HEK293 (cell line): ENCODE data around the gene PIGR.

ENCODE experiments used
- CTCF ChIA-PET: fragments of 350-600 bp; formaldehyde crosslinking; extraction: SDS; loops from one replicate; lab custom pipeline; 2021; ENCODE audit warnings: antibody characterized with exemption; lab: Yijun Ruan, JAX
- POLR2A ChIA-PET: fragments of 300-600 bp; formaldehyde crosslinking; extraction: SDS; loops from one replicate; lab custom pipeline; 2020; ENCODE audit warnings: antibody characterized with exemption, inconsistent platforms; lab: Yijun Ruan, JAX
- H3K27ac ChIP-seq: fragments of 200-500 bp; sonication (Bioruptor generic); 2 replicates; pipeline ENCODE4 v1.5.1; 2014; ENCODE audit warnings: low read depth, low read length, control low read depth, inconsistent platforms; ENCODE audit errors: extremely low read depth
- H3K36me3 ChIP-seq, 2 experiments: fragments of 200-500 bp in 1 of 2; sonication (Bioruptor generic) in 1 of 2; 1 replicate in 1 of 2; 2 replicates in 1 of 2; pipeline ENCODE4 v1.5.1; 2014 to 2017; ENCODE audit warnings: inconsistent platforms in 2 of 2, low read length in 2 of 2; ENCODE audit not compliant: control insufficient read depth in 2 of 2, insufficient read depth in 1 of 2
- H3K4me1 ChIP-seq: fragments of 200-500 bp; sonication (Bioruptor generic); 2 replicates; pipeline ENCODE4 v1.5.1; 2014; ENCODE audit warnings: mild to moderate bottlenecking, low read length, inconsistent platforms; ENCODE audit not compliant: control insufficient read depth, insufficient read depth
- H3K4me3 ChIP-seq: 2 replicates; pipeline ENCODE4 v1.5.1; 2011; ENCODE audit warnings: low read depth, mild to moderate bottlenecking, control low read depth, low read length, moderate library complexity
- H3K9me3 ChIP-seq: fragments of 200-500 bp; sonication (Bioruptor generic); 2 replicates; pipeline ENCODE4 v1.5.1; 2014; ENCODE audit warnings: low read depth, low read length, inconsistent platforms; ENCODE audit not compliant: control insufficient read depth, insufficient read depth
- GLIS1 ChIP-seq: fragments of 450-650 bp; formaldehyde crosslinking; IDR thresholded peaks from 2 replicates; pipeline ENCODE4 v1.5.1; 2016; ENCODE audit warnings: missing biosample characterization, missing genetic modification characterization
- HOXA7 ChIP-seq: sonication (generic); formaldehyde crosslinking; IDR thresholded peaks from 2 replicates; pipeline ENCODE4 v1.8.1; 2022; ENCODE audit warnings: missing genetic modification reagents, borderline replicate concordance
- KLF7 ChIP-seq: fragments of 450-650 bp; formaldehyde crosslinking; IDR thresholded peaks from 2 replicates; pipeline ENCODE4 v1.5.1; 2016; ENCODE audit warnings: missing biosample characterization, missing genetic modification characterization, borderline replicate concordance
- MEIS1 ChIP-seq: sonication (generic); formaldehyde crosslinking; IDR thresholded peaks from 2 replicates; pipeline ENCODE4 v1.8.1; 2022; ENCODE audit warnings: missing genetic modification reagents, mild to moderate bottlenecking, borderline replicate concordance
- REPIN1 ChIP-seq: fragments of 450-650 bp; formaldehyde crosslinking; IDR thresholded peaks from 2 replicates; pipeline ENCODE4 v1.5.1; 2017; ENCODE audit warnings: missing biosample characterization, missing genetic modification characterization, low read depth
- SP3 ChIP-seq: fragments of 450-650 bp; formaldehyde crosslinking; IDR thresholded peaks from 2 replicates; pipeline ENCODE4 v1.5.1; 2016; ENCODE audit warnings: missing biosample characterization, missing genetic modification characterization
- SP7 ChIP-seq: fragments of 450-650 bp; formaldehyde crosslinking; IDR thresholded peaks from 2 replicates; pipeline ENCODE4 v1.5.1; 2016; ENCODE audit warnings: missing biosample characterization, missing genetic modification characterization
- ZBTB8A ChIP-seq: fragments of 450-650 bp; formaldehyde crosslinking; IDR thresholded peaks from 2 replicates; pipeline ENCODE4 v1.5.1; 2016; ENCODE audit warnings: missing biosample characterization, missing genetic modification characterization
- ZNF10 ChIP-seq: fragments of 450-650 bp; formaldehyde crosslinking; IDR thresholded peaks from 2 replicates; pipeline ENCODE4 v1.5.1; 2017; ENCODE audit warnings: missing biosample characterization, missing genetic modification characterization
- ZNF146 ChIP-seq: fragments of 450-650 bp; formaldehyde crosslinking; IDR thresholded peaks from 2 replicates; pipeline ENCODE4 v1.5.1; 2016; ENCODE audit warnings: missing biosample characterization, missing genetic modification characterization
- ZNF16 ChIP-seq: fragments of 450-650 bp; formaldehyde crosslinking; IDR thresholded peaks from 2 replicates; pipeline ENCODE4 v1.5.1; 2016; ENCODE audit warnings: low read depth, missing biosample characterization, missing genetic modification characterization
- ZNF366 ChIP-seq: fragments of 450-650 bp; formaldehyde crosslinking; conservative IDR thresholded peaks from 2 replicates; pipeline ENCODE4 v1.5.1; 2016; ENCODE audit warnings: missing biosample characterization, missing genetic modification characterization
- ZNF426 ChIP-seq: fragments of 450-650 bp; formaldehyde crosslinking; IDR thresholded peaks from 2 replicates; pipeline ENCODE4 v1.5.1; 2017; ENCODE audit warnings: missing biosample characterization, missing genetic modification characterization, mild to moderate bottlenecking, inconsistent platforms, moderate library complexity
- ZNF610 ChIP-seq: fragments of 450-650 bp; formaldehyde crosslinking; IDR thresholded peaks from 2 replicates; pipeline ENCODE4 v1.5.1; 2016; ENCODE audit warnings: missing biosample characterization, missing genetic modification characterization, borderline replicate concordance
- TF ChIP-seq, protein P1 (sequence below): fragments of 450-650 bp; formaldehyde crosslinking; IDR thresholded peaks from 2 replicates; pipeline ENCODE4 v1.5.1; 2017; ENCODE audit warnings: missing biosample characterization, missing genetic modification characterization
- TF ChIP-seq, protein P2 (sequence below): fragments of 450-650 bp; formaldehyde crosslinking; IDR thresholded peaks from 2 replicates; pipeline ENCODE4 v1.5.1; 2017; ENCODE audit warnings: missing biosample characterization, missing genetic modification characterization
- TF ChIP-seq, protein P3 (sequence below): fragments of 450-650 bp; formaldehyde crosslinking; IDR thresholded peaks from 2 replicates; pipeline ENCODE4 v1.5.1; 2016; ENCODE audit warnings: missing biosample characterization, missing genetic modification characterization, low read depth
- TF ChIP-seq, protein P4 (sequence below): fragments of 450-650 bp; formaldehyde crosslinking; IDR thresholded peaks from 2 replicates; pipeline ENCODE4 v1.5.1; 2016; ENCODE audit warnings: missing biosample characterization, missing genetic modification characterization
- TF ChIP-seq, protein P5 (sequence below): fragments of 450-650 bp; formaldehyde crosslinking; conservative IDR thresholded peaks from 2 replicates; pipeline ENCODE4 v1.5.1; 2016; ENCODE audit warnings: low read depth, missing biosample characterization, missing genetic modification characterization

Gene PIGR

DNA sequence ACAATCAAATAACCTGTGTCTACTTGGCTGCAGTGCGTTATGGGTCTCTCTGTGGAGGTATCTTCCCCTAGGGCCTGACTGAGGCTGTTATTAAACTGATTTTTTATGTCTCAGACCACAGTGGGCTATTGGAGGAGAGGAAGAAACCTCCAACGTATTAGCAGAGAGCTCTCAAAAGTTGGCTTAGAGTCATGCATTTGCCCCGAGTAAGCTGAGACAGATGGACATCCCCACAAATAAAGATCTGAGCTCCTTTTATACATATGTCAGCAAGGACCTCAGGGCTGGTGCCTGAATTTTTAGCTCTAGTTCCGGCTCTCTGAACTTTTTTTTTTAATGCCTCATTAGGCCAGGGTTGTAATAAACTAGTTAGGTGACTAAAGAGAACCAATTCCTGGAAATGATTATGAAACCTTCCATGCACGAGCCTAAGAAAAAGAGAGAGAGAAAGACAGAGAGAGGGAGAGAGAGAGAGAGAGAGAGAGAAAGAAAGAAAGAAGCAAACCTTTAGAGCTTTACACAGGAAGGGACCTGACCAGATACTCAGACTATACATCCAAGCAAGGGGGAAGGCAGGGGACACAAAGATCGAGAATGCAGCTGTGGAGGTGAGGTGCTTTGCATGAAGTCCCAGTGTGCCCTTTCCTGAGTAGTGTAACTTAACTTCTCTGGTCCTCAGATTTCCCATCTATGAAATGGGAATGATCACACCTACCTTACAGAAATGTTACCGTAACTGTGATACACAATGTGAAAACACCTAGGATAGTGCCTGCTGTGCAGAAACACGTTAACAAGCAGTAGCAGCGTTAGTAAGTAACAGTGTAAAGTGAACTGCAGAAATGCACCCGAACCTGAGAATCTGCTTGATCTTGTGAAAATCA lies 8.4 kb upstream of the PIGR start:
- ChIA-PET POLR2A (no interaction called here), CTCF (interaction anchor here (0.5 to 1.3 kb wide), 6 partner anchors 19 to 195 kb away, joined by 3 to 6 read pairs (median 4); no protein-coding TSS in a partner anchor)
- no peaks in the 10 kb centered on the region for H3K9me3 ChIP-seq
- no peak overlapping the region for H3K27ac ChIP-seq
- no peaks in the 10 kb centered on the region for H3K36me3 ChIP-seq
- H3K4me3 ChIP-seq = no peak overlapping the region
- TF ChIP-seq, protein P1, sequence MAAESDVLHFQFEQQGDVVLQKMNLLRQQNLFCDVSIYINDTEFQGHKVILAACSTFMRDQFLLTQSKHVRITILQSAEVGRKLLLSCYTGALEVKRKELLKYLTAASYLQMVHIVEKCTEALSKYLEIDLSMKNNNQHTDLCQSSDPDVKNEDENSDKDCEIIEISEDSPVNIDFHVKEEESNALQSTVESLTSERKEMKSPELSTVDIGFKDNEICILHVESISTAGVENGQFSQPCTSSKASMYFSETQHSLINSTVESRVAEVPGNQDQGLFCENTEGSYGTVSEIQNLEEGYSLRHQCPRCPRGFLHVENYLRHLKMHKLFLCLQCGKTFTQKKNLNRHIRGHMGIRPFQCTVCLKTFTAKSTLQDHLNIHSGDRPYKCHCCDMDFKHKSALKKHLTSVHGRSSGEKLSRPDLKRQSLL (tag by site-specific recombination) = no peak
- TF ChIP-seq ZNF146 (no peak), KLF7 (no peak), ZBTB8A (tag by site-specific recombination) (no peak), ZNF610 (tag by site-specific recombination) (no peak), ZNF10 (no peak), MEIS1 (CRISPR knock-in tag) (no peak), ZNF366 (tag by site-specific recombination) (no peak), SP7 (no peak), REPIN1 (no peak), ZNF426 (tag by site-specific recombination) (no peak), SP3 (tag by site-specific recombination) (no peak), GLIS1 (tag by site-specific recombination) (no peak), ZNF16 (tag by site-specific recombination) (no peak), HOXA7 (CRISPR knock-in tag) (no peak)
- TF ChIP-seq, protein P2, sequence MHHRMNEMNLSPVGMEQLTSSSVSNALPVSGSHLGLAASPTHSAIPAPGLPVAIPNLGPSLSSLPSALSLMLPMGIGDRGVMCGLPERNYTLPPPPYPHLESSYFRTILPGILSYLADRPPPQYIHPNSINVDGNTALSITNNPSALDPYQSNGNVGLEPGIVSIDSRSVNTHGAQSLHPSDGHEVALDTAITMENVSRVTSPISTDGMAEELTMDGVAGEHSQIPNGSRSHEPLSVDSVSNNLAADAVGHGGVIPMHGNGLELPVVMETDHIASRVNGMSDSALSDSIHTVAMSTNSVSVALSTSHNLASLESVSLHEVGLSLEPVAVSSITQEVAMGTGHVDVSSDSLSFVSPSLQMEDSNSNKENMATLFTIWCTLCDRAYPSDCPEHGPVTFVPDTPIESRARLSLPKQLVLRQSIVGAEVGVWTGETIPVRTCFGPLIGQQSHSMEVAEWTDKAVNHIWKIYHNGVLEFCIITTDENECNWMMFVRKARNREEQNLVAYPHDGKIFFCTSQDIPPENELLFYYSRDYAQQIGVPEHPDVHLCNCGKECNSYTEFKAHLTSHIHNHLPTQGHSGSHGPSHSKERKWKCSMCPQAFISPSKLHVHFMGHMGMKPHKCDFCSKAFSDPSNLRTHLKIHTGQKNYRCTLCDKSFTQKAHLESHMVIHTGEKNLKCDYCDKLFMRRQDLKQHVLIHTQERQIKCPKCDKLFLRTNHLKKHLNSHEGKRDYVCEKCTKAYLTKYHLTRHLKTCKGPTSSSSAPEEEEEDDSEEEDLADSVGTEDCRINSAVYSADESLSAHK = no peak
- TF ChIP-seq, protein P3, sequence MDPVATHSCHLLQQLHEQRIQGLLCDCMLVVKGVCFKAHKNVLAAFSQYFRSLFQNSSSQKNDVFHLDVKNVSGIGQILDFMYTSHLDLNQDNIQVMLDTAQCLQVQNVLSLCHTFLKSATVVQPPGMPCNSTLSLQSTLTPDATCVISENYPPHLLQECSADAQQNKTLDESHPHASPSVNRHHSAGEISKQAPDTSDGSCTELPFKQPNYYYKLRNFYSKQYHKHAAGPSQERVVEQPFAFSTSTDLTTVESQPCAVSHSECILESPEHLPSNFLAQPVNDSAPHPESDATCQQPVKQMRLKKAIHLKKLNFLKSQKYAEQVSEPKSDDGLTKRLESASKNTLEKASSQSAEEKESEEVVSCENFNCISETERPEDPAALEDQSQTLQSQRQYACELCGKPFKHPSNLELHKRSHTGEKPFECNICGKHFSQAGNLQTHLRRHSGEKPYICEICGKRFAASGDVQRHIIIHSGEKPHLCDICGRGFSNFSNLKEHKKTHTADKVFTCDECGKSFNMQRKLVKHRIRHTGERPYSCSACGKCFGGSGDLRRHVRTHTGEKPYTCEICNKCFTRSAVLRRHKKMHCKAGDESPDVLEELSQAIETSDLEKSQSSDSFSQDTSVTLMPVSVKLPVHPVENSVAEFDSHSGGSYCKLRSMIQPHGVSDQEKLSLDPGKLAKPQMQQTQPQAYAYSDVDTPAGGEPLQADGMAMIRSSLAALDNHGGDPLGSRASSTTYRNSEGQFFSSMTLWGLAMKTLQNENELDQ = no peak
- TF ChIP-seq, protein P4, sequence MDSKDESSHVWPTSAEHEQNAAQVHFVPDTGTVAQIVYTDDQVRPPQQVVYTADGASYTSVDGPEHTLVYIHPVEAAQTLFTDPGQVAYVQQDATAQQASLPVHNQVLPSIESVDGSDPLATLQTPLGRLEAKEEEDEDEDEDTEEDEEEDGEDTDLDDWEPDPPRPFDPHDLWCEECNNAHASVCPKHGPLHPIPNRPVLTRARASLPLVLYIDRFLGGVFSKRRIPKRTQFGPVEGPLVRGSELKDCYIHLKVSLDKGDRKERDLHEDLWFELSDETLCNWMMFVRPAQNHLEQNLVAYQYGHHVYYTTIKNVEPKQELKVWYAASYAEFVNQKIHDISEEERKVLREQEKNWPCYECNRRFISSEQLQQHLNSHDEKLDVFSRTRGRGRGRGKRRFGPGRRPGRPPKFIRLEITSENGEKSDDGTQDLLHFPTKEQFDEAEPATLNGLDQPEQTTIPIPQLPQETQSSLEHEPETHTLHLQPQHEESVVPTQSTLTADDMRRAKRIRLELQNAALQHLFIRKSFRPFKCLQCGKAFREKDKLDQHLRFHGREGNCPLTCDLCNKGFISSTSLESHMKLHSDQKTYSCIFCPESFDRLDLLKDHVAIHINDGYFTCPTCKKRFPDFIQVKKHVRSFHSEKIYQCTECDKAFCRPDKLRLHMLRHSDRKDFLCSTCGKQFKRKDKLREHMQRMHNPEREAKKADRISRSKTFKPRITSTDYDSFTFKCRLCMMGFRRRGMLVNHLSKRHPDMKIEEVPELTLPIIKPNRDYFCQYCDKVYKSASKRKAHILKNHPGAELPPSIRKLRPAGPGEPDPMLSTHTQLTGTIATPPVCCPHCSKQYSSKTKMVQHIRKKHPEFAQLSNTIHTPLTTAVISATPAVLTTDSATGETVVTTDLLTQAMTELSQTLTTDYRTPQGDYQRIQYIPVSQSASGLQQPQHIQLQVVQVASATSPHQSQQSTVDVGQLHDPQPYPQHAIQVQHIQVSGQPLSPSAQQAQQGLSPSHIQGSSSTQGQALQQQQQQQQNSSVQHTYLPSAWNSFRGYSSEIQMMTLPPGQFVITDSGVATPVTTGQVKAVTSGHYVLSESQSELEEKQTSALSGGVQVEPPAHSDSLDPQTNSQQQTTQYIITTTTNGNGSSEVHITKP (tag by site-specific recombination) = no peak
- TF ChIP-seq, protein P5, sequence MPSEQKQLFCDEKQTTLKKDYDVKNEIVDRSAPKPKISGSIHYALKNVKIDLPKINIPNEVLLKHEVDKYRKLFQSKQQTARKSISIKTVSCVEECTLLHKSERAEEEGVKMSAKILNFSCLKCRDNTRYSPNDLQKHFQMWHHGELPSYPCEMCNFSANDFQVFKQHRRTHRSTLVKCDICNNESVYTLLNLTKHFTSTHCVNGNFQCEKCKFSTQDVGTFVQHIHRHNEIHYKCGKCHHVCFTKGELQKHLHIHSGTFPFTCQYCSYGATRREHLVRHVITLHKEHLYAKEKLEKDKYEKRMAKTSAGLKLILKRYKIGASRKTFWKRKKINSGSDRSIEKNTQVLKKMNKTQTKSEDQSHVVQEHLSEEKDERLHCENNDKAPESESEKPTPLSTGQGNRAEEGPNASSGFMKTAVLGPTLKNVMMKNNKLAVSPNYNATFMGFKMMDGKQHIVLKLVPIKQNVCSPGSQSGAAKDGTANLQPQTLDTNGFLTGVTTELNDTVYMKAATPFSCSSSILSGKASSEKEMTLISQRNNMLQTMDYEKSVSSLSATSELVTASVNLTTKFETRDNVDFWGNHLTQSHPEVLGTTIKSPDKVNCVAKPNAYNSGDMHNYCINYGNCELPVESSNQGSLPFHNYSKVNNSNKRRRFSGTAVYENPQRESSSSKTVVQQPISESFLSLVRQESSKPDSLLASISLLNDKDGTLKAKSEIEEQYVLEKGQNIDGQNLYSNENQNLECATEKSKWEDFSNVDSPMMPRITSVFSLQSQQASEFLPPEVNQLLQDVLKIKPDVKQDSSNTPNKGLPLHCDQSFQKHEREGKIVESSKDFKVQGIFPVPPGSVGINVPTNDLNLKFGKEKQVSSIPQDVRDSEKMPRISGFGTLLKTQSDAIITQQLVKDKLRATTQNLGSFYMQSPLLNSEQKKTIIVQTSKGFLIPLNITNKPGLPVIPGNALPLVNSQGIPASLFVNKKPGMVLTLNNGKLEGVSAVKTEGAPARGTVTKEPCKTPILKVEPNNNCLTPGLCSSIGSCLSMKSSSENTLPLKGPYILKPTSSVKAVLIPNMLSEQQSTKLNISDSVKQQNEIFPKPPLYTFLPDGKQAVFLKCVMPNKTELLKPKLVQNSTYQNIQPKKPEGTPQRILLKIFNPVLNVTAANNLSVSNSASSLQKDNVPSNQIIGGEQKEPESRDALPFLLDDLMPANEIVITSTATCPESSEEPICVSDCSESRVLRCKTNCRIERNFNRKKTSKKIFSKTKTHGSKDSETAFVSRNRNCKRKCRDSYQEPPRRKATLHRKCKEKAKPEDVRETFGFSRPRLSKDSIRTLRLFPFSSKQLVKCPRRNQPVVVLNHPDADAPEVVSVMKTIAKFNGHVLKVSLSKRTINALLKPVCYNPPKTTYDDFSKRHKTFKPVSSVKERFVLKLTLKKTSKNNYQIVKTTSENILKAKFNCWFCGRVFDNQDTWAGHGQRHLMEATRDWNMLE (tag by site-specific recombination) = no peak
- H3K4me1 ChIP-seq = no peaks in the 10 kb centered on the region
